ENCODE measurements around the gene TMIGD2. TPM values are rescaled to one million over a fixed set of nuclear protein-coding genes. Genes with fewer than 3 reads are reported as not detected.

TMIGD2 gene
- polyA plus RNA-seq, 3 donors: 0.26 TPM; not detected in 2

DNA sequence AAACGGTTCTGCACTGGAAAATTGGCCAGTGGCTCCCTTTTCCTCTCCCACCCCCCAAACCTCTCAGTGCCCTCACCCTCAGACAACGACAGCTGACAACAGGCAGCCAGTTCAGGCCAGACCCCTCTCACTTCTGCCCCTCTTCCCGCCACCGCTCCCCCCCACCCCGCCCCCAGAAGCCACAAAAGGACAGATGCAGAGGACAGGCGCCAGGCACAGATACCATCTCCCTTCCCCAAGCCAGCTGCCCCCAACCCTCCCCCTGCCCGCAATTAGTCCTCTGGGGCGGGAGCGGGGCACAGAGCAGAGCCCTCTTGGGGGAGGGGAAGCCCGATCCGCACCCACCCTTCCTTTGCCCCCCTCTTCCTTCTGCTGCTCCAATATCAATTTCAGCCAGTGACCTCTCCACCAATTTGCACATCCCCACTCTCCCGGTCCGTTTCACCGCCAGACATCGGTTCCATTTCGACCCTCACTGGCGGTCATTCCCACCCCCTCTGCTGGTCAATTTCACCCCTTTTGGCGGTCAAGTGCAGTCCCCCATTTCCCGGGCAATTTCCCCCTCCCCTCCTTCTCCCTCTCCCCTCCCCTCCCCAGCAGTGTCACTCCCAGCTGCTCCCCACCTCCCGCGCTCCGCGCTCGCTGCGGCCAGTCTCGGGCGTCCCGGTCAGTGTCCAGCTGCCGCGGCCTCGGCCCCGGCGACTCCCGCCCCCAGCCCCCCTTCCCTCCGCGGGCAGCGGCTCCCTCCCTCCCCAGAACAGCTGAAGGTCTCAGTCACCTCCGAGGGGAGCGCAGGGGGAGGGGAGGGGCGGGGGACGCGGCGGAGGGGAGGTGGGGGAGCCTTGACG lies 23.5 kb downstream of the TMIGD2 start, which contains the start of gene SHD:
TSS of gene SHD (plus strand) at position 848 of the 848 bp plus-strand sequence. CDS start 798 bp downstream, outside the sequence.
- Mint-ChIP-seq H3K4me1 (peaks cover 3% of the 10 kb centered on the region), H3K36me3 (peaks cover 0 to 2% of the 10 kb centered on the region in 2 donors), H3K4me3 (peak within 1 kb of the TSS in 1 of 2 donors; percentile 85), H3K27me3 (ENCODE audit: low read depth in 3 of 3) (peaks cover 40 to 61% (median 40%) of the 10 kb centered on the region in 3 donors), H3K27ac (no peak within 1 kb of the TSS), H3K9me3 (peaks cover 0 to 7% (median 3%) of the 10 kb centered on the region in 7 donors)
- Histone ChIP-seq H3K9ac (ENCODE audit: insufficient read depth, low read length, poor library complexity, severe bottlenecking) (no peak within 1 kb of the TSS), H3K27ac (ENCODE audit: low read depth in 1 of 2, low read length in 2 of 2) (no peak within 1 kb of the TSS), H3K4me2 (replicated peaks; ENCODE audit: extremely low read depth, low read length, poor library complexity, severe bottlenecking) (no peak within 1 kb of the TSS), H3K4me1 (ENCODE audit: control insufficient read depth in 1 of 2, insufficient read depth in 2 of 2, low read length in 2 of 2) (no peaks in the 10 kb centered on the region), H3K79me2 (ENCODE audit: insufficient read depth, low read length) (no peaks in the 10 kb centered on the region), H3K27me3 (ENCODE audit: control insufficient read depth in 2 of 2, insufficient read depth in 2 of 2, low read length in 2 of 2) (peaks cover 20 to 32% of the 10 kb centered on the region in 2 donors), H2AFZ (ENCODE audit: insufficient read depth, low read depth, low read length, poor library complexity, severe bottlenecking) (no peak within 1 kb of the TSS), H3K36me3 (replicated peaks in 1 of 2; ENCODE audit: control insufficient read depth in 1 of 2, insufficient read depth in 2 of 2, low read length in 2 of 2) (no peaks in the 10 kb centered on the region), H3K9me3 (replicated peaks in 1 of 2; ENCODE audit: control insufficient read depth in 1 of 2, insufficient read depth in 1 of 2, low read length in 2 of 2) (no peaks in the 10 kb centered on the region), H3K4me3 (replicated peaks in 1 of 3; ENCODE audit: low read depth in 2 of 3, low read length in 3 of 3) (no peak within 1 kb of the TSS), H4K20me1 (ENCODE audit: insufficient read depth, low read length) (no peaks in the 10 kb centered on the region)
- TF ChIP-seq, protein P1, sequence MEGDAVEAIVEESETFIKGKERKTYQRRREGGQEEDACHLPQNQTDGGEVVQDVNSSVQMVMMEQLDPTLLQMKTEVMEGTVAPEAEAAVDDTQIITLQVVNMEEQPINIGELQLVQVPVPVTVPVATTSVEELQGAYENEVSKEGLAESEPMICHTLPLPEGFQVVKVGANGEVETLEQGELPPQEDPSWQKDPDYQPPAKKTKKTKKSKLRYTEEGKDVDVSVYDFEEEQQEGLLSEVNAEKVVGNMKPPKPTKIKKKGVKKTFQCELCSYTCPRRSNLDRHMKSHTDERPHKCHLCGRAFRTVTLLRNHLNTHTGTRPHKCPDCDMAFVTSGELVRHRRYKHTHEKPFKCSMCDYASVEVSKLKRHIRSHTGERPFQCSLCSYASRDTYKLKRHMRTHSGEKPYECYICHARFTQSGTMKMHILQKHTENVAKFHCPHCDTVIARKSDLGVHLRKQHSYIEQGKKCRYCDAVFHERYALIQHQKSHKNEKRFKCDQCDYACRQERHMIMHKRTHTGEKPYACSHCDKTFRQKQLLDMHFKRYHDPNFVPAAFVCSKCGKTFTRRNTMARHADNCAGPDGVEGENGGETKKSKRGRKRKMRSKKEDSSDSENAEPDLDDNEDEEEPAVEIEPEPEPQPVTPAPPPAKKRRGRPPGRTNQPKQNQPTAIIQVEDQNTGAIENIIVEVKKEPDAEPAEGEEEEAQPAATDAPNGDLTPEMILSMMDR (IDR thresholded peaks at IDR 0.05): no peak
- DNase-seq: no peak
- 0% methylated on average over 16 of the region's 44 CpGs for WGBS (ENCODE audit: insufficient coverage)
- intact Hi-C loops (cut with micrococcal nuclease): no loop called here

DNA sequence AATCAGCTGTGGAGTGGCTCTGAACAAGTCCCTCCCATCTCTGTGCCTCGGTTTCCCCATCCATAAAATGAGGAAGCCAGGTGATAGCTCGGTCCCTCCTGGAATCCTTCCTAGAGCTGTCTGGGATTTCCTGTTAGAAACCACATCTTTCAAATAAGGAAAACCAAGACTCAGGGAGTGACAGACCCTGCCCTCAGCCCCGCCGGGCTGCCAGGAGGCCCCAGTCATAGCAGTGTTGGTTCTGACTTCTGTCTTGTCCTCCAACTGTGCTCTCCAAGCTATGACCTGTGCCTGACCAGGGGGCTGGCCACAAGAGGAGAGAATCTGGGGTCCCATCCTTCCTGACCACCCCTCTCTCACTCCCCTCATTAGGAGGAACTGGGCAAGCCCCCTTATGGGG lies 24.2 kb downstream of the TMIGD2 start:
- peaks cover 3% of the 10 kb centered on the region for H3K4me1 Mint-ChIP-seq
- intact Hi-C loops (cut with micrococcal nuclease): no loop called here
- Histone ChIP-seq H3K9ac (ENCODE audit: insufficient read depth, low read length, poor library complexity, severe bottlenecking) (no peak overlapping the region), H3K9me3 (replicated peaks in 1 of 2; ENCODE audit: control insufficient read depth in 1 of 2, insufficient read depth in 1 of 2, low read length in 2 of 2) (no peaks in the 10 kb centered on the region), H3K27me3 (ENCODE audit: control insufficient read depth in 2 of 2, insufficient read depth in 2 of 2, low read length in 2 of 2) (peaks cover 20 to 32% of the 10 kb centered on the region in 2 donors), H4K20me1 (ENCODE audit: insufficient read depth, low read length) (no peaks in the 10 kb centered on the region), H3K27ac (ENCODE audit: low read depth in 1 of 2, low read length in 2 of 2) (no peak overlapping the region), H3K4me3 (replicated peaks in 1 of 3; ENCODE audit: low read depth in 2 of 3, low read length in 3 of 3) (no peak overlapping the region), H3K36me3 (replicated peaks in 1 of 2; ENCODE audit: control insufficient read depth in 1 of 2, insufficient read depth in 2 of 2, low read length in 2 of 2) (no peaks in the 10 kb centered on the region), H3K4me1 (ENCODE audit: control insufficient read depth in 1 of 2, insufficient read depth in 2 of 2, low read length in 2 of 2) (no peaks in the 10 kb centered on the region), H3K4me2 (replicated peaks; ENCODE audit: extremely low read depth, low read length, poor library complexity, severe bottlenecking) (no peak overlapping the region), H2AFZ (ENCODE audit: insufficient read depth, low read depth, low read length, poor library complexity, severe bottlenecking) (no peak overlapping the region), H3K79me2 (ENCODE audit: insufficient read depth, low read length) (no peaks in the 10 kb centered on the region)
- TF ChIP-seq, protein P1 (IDR thresholded peaks at IDR 0.05): no peak
- H3K9me3 Mint-ChIP-seq: peaks cover 0 to 7% (median 3%) of the 10 kb centered on the region in 7 donors
- H3K4me3 Mint-ChIP-seq: peak overlapping the region in 1 of 2 donors; percentile 57
- H3K36me3 Mint-ChIP-seq: peaks cover 0 to 2% of the 10 kb centered on the region in 2 donors
- no peak for DNase-seq
- WGBS (ENCODE audit: insufficient coverage): 10% methylated on average over 2 of the region's 4 CpGs
- H3K27ac Mint-ChIP-seq: no peak overlapping the region
- H3K27me3 Mint-ChIP-seq (ENCODE audit: low read depth in 3 of 3): peaks cover 38 to 59% (median 40%) of the 10 kb centered on the region in 3 donors

Data from CD14-positive monocyte (primary cell).